Measurements from ENCODE around the gene CFAP157.

Gene CFAP157

GRCh38 chr9:127715470-127716337 lies 8.9 kb downstream of the CFAP157 start, which contains the start of the genes PTRH1 and TTC16:
PTRH1 (minus strand) TSS chr9:127715663; CDS start chr9:127715639, 24 bp downstream.
TTC16 (plus strand) TSS chr9:127716079; CDS start chr9:127716146, 67 bp downstream.
- peak; percentile 95 for DNase-seq (ENCODE audit: low spot score)

GRCh38 chr9:127716412-127716811 lies 9.6 kb downstream of the CFAP157 start:
- DNase-seq (ENCODE audit: low spot score), result no peak

GRCh38 chr9:127717766-127718165 lies 11.0 kb downstream of the CFAP157 start:
- DNase-seq (ENCODE audit: low spot score), result no peak

GRCh38 chr9:127720031-127720864 lies 13.5 kb downstream of the CFAP157 start:
- no peak for DNase-seq (ENCODE audit: low spot score)

GRCh38 chr9:127720865-127721227 lies 14.1 kb downstream of the CFAP157 start:
- DNase-seq (ENCODE audit: low spot score), result no peak

- no peak for DNase-seq (ENCODE audit: low spot score)
These were observed 14.6 kb downstream of the CFAP157 start for GRCh38 chr9:127721391-127721821.

- DNase-seq (ENCODE audit: low spot score), result no peak
These were observed 15.4 kb downstream of the CFAP157 start for GRCh38 chr9:127722055-127722745.

- DNase-seq (ENCODE audit: low spot score), result no peak
These were observed 16.2 kb downstream of the CFAP157 start for GRCh38 chr9:127723013-127723412.

GRCh38 chr9:127723444-127723843 lies 16.7 kb downstream of the CFAP157 start:
- DNase-seq (ENCODE audit: low spot score), result no peak

GRCh38 chr9:127724012-127724411 lies 17.2 kb downstream of the CFAP157 start:
- DNase-seq (ENCODE audit: low spot score), result no peak

GRCh38 chr9:127726871-127727270 lies 20.1 kb downstream of the CFAP157 start:
- DNase-seq (ENCODE audit: low spot score), result no peak

GRCh38 chr9:127728808-127729207 lies 22.0 kb downstream of the CFAP157 start:
- no peak for DNase-seq (ENCODE audit: low spot score)

- no peak for DNase-seq (ENCODE audit: low spot score)
These were observed 22.9 kb downstream of the CFAP157 start for GRCh38 chr9:127729522-127730256.

- DNase-seq (ENCODE audit: low spot score), result no peak
These were observed 23.5 kb downstream of the CFAP157 start for GRCh38 chr9:127730262-127730661.

GRCh38 chr9:127730799-127731410 lies 24.1 kb downstream of the CFAP157 start:
- no peak for DNase-seq (ENCODE audit: low spot score)

- DNase-seq (ENCODE audit: low spot score), result no peak
These were observed 25.1 kb downstream of the CFAP157 start for GRCh38 chr9:127731938-127732337.

- no peak for DNase-seq (ENCODE audit: low spot score)
These were observed 25.7 kb downstream of the CFAP157 start for GRCh38 chr9:127732444-127732843.

- no peak for DNase-seq (ENCODE audit: low spot score)
These were observed 26.8 kb downstream of the CFAP157 start for GRCh38 chr9:127733614-127734013.

GRCh38 chr9:127734247-127734746 lies 27.5 kb downstream of the CFAP157 start:
- DNase-seq (ENCODE audit: low spot score), result no peak

GRCh38 chr9:127734747-127735529 lies 28.1 kb downstream of the CFAP157 start, which contains the start of gene TOR2A:
TOR2A (minus strand) TSS chr9:127735294; CDS start chr9:127735270, 24 bp downstream.
- peak; percentile 98 for DNase-seq (ENCODE audit: low spot score)

Data from kidney capillary endothelial cell (primary cell).